HepG2 (cell line): Measurements from ENCODE around the gene ACER3. TPM values are rescaled to one million over a fixed set of nuclear protein-coding genes. Genes with fewer than 3 reads are reported as not detected.

Experiments used
- ATAC-seq: fragments of 200-7000 bp; cut with Tn5 transposase; 3 replicates; pipeline ENCODE4 v1.9.1; 2020; ENCODE audit warnings: mild to moderate bottlenecking, moderate library complexity
- BruUV-seq: library from RNA; stranded (reverse); fragments of 400-500 nt; replicated peaks from 2 replicates; lab custom pipeline; 2021; lab: Mats Ljungman, UMichigan
- CTCF ChIA-PET: fragments of 300-600 bp; formaldehyde crosslinking; extraction: SDS; loops from one replicate; lab custom pipeline; 2021; ENCODE audit warnings: low total read pairs, inconsistent platforms, low intra/inter-chr PET ratio; lab: Yijun Ruan, JAX
- POLR2A ChIA-PET: fragments of 350-600 bp; sonication (Branson Sonifier 250); formaldehyde crosslinking; loops from one replicate; lab custom pipeline; 2020; ENCODE audit warnings: antibody characterized with exemption, inconsistent platforms; lab: Yijun Ruan, JAX
- DNase-seq: peaks from one replicate; pipeline ENCODE4 v3.0.0-alpha.2; 2015; ENCODE audit warnings: low spot score
- FAIRE-seq: peaks from 3 replicates; lab custom pipeline; 2011; peaks lifted over from hg19 to GRCh38; lab: Jason Lieb, UNC
- H2AFZ ChIP-seq: one replicate; pipeline ENCODE4 v1.6.1; 2011; ENCODE audit warnings: low read length, inconsistent platforms
- H3K27ac ChIP-seq: fragments of 300-600 bp; 3 replicates; pipeline ENCODE4 v1.8.0; 2011; ENCODE audit warnings: mixed run types, mild to moderate bottlenecking, mixed read lengths, low read length, inconsistent platforms; ENCODE audit not compliant: insufficient read depth; ENCODE audit errors: extremely low read length
- H3K27me3 ChIP-seq, 2 experiments: fragments of 200-600 bp in 1 of 2; 2 replicates in 1 of 2; 3 replicates in 1 of 2; pipeline versions ENCODE4 v1.6.0 to v1.8.0; 2011; ENCODE audit warnings: low read length in 2 of 2, mild to moderate bottlenecking in 2 of 2, moderate library complexity in 2 of 2, inconsistent platforms in 1 of 2; ENCODE audit not compliant: insufficient read depth in 2 of 2, control insufficient read depth in 1 of 2
- H3K36me3 ChIP-seq, 2 experiments: fragments of 200-600 bp in 1 of 2; replicated peaks in 1 of 2; 2 replicates in 1 of 2; 3 replicates in 1 of 2; pipeline versions ENCODE4 v1.5.1 to v1.8.0; 2011; ENCODE audit warnings: low read length in 2 of 2, inconsistent platforms in 1 of 2; ENCODE audit not compliant: insufficient read depth in 2 of 2, control insufficient read depth in 1 of 2
- H3K4me1 ChIP-seq: 2 replicates; pipeline ENCODE4 v1.5.1; 2012; ENCODE audit warnings: low read length, inconsistent platforms; ENCODE audit not compliant: insufficient read depth
- H3K4me2 ChIP-seq: 2 replicates; pipeline ENCODE4 v1.6.0; 2011; ENCODE audit warnings: low read depth, low read length, inconsistent platforms
- H3K4me3 ChIP-seq, 3 experiments: fragments of 200-600 bp in 1 of 3; sonication (generic), shearing (Covaris generic) in 1 of 3; replicated peaks in 1 of 3; 2 replicates each; pipeline ENCODE4 v1.5.1; 2011 to 2016; ENCODE audit warnings: low read length in 3 of 3, inconsistent platforms in 2 of 3, low read depth in 2 of 3, mild to moderate bottlenecking in 2 of 3, control low read depth in 1 of 3, mixed read lengths in 1 of 3; ENCODE audit not compliant: insufficient read depth in 1 of 3
- H3K79me2 ChIP-seq: one replicate; pipeline ENCODE4 v1.6.1; 2011; ENCODE audit warnings: low read length, inconsistent platforms; ENCODE audit not compliant: insufficient read depth
- H3K9ac ChIP-seq: 2 replicates; pipeline ENCODE4 v1.6.0; 2011; ENCODE audit warnings: mild to moderate bottlenecking, low read depth, low read length, inconsistent platforms; ENCODE audit not compliant: insufficient read depth
- H3K9me3 ChIP-seq: 2 replicates; pipeline ENCODE4 v1.5.1; 2012; ENCODE audit warnings: mild to moderate bottlenecking, low read length
- H4K20me1 ChIP-seq: 2 replicates; pipeline ENCODE4 v1.6.0; 2011; ENCODE audit warnings: inconsistent platforms, mild to moderate bottlenecking, low read length, moderate library complexity; ENCODE audit not compliant: insufficient read depth
- IRX3 ChIP-seq: sonication (generic); formaldehyde crosslinking; IDR thresholded peaks from 2 replicates; pipeline ENCODE4 v1.8.1; 2023; ENCODE audit warnings: mild to moderate bottlenecking, low read depth, missing genetic modification reagents, borderline replicate concordance
- MIER3 ChIP-seq: IDR thresholded peaks from 2 replicates; pipeline ENCODE4 v1.6.1; 2016; ENCODE audit warnings: missing compliant biosample characterization, borderline replicate concordance
- NONO ChIP-seq, 2 experiments: fragments of 450-650 bp in 1 of 2; sonication (generic) in 1 of 2; formaldehyde crosslinking in 1 of 2; IDR thresholded peaks in 1 of 2; conservative IDR thresholded peaks in 1 of 2; 2 replicates each; pipeline versions ENCODE4 v1.6.1 to v1.8.0; 2017 to 2022; ENCODE audit warnings: mild to moderate bottlenecking in 1 of 2, missing genetic modification reagents in 1 of 2, moderate library complexity in 1 of 2
- PBX3 ChIP-seq: sonication (generic); formaldehyde crosslinking; IDR thresholded peaks from 2 replicates; pipeline ENCODE4 v1.8.1; 2023; ENCODE audit warnings: missing genetic modification reagents, inconsistent platforms, borderline replicate concordance
- RBAK ChIP-seq: sonication (generic); formaldehyde crosslinking; IDR thresholded peaks from 2 replicates; pipeline ENCODE4 v1.5.1; 2020; ENCODE audit warnings: mild to moderate bottlenecking, missing genetic modification reagents
- SAP130 ChIP-seq: IDR thresholded peaks from 2 replicates; pipeline ENCODE4 v1.6.1; 2016; ENCODE audit warnings: low read depth
- TAF1 ChIP-seq: sonication (generic); formaldehyde crosslinking; IDR thresholded peaks from 2 replicates; pipeline ENCODE4 v1.4.0; 2020; ENCODE audit warnings: missing genetic modification reagents
- TBX3 ChIP-seq: fragments of 450-650 bp; IDR thresholded peaks from 2 replicates; pipeline ENCODE4 v1.6.1; 2017; ENCODE audit warnings: antibody characterized with exemption, mild to moderate bottlenecking, inconsistent platforms, borderline replicate concordance
- ZBTB3 ChIP-seq: sonication (generic); formaldehyde crosslinking; IDR thresholded peaks from 2 replicates; pipeline ENCODE4 v1.4.0; 2020; ENCODE audit warnings: low read depth, mild to moderate bottlenecking, moderate library complexity, missing genetic modification reagents, borderline replicate concordance
- ZNF510 ChIP-seq: sonication (generic); formaldehyde crosslinking; IDR thresholded peaks from 2 replicates; pipeline ENCODE4 v1.4.0; 2020; ENCODE audit warnings: low read depth, mild to moderate bottlenecking, missing genetic modification reagents
- ZNF710 ChIP-seq: sonication (generic); formaldehyde crosslinking; IDR thresholded peaks from 2 replicates; pipeline ENCODE4 v1.5.0; 2020; ENCODE audit warnings: mild to moderate bottlenecking, missing genetic modification reagents, borderline replicate concordance
- ZNF841 ChIP-seq: sonication (generic); formaldehyde crosslinking; IDR thresholded peaks from 2 replicates; pipeline ENCODE4 v1.8.1; 2023; ENCODE audit warnings: missing genetic modification reagents, borderline replicate concordance
- WGBS: methylation state at CpG from one replicate; pipeline ENCODE4 v1.1.6; 2017; ENCODE audit warnings: low lambda C conversion rate; 5-methylcytosine and 5-hydroxymethylcytosine counted together
- in situ Hi-C: cut with HindIII; loops from 2 replicates; pipeline ENCODE4 v1.10.0; 2017; ENCODE audit warnings: low pct_unique_long_range_greater_than_20kb; ENCODE audit not compliant: extremely low pct_ligation_motif_present
- intact Hi-C: fragments of 100-400 bp; cut with micrococcal nuclease; formaldehyde crosslinking; loops from one replicate; pipeline ENCODE4 v1.10.0; 2022; ENCODE audit not compliant: unreplicated experiment
- polyA plus RNA-seq, 8 experiments: library from polyadenylated mRNA; depleted of rRNA in 3 of 8; stranded (reverse) in 7 of 8; unstranded in 1 of 8; fragments of >200 nt; fragmentation: Illumina TruSeq in 4 of 8; extraction: Trizol in 4 of 8; gene quantifications; 2 replicates each; pipeline versions ENCODE4 v1.2.1 to v1.2.3, GENCODE V29; 2011 to 2016; ENCODE audit warnings: low read depth in 4 of 8, missing spikeins in 1 of 8, mixed read lengths in 1 of 8; ENCODE audit not compliant: insufficient read depth in 1 of 8
- total RNA-seq, 5 experiments: library from RNA; depleted of rRNA; stranded (reverse); fragments of >200 nt; fragmentation: Illumina TruSeq; extraction: Trizol; gene quantifications; 2 replicates each; pipeline ENCODE4 v1.2.3, GENCODE V29; 2016; ENCODE audit warnings: low read depth in 1 of 5

The ACER3 gene
- total and polyA plus RNA-seq, 2 of the 13 experiments (the other 11 are each of a cell fraction or from before 2014, with no cell fraction given) = 6.0 to 9.8 TPM

GRCh38 chr11:77027275-77027674, 166.6 kb downstream of the ACER3 start:
- in situ Hi-C loops (loop anchor here (25.0 kb wide), 1 partner anchor 115 kb away; no protein-coding TSS in a partner anchor), intact Hi-C loops (no loop called here)
- no peak overlapping the region for H3K9ac ChIP-seq
- 92% methylated on average over 1 of the region's 1 CpG for WGBS
- no peak for ATAC-seq
- ChIA-PET CTCF (no interaction called here), POLR2A (no interaction called here)
- peaks cover 0 to 39% of the 10 kb centered on the region in 2 experiments for H3K27me3 ChIP-seq
- no peak overlapping the region for H3K27ac ChIP-seq
- H3K9me3 ChIP-seq = no peaks in the 10 kb centered on the region
- no TSS peak for BruUV-seq
- no peak overlapping the region for H2AFZ ChIP-seq
- FAIRE-seq = no peak
- no peak overlapping the region for H3K4me3 ChIP-seq
- H3K4me1 ChIP-seq = no peaks in the 10 kb centered on the region
- H3K79me2 ChIP-seq = no peaks in the 10 kb centered on the region
- no peaks in the 10 kb centered on the region for H3K36me3 ChIP-seq
- no peak overlapping the region for H3K4me2 ChIP-seq
- TF ChIP-seq IRX3 (CRISPR knock-in tag) (no peak), ZNF710 (CRISPR knock-in tag) (no peak), TBX3 (no peak)
- H4K20me1 ChIP-seq = no peaks in the 10 kb centered on the region
- no peak for DNase-seq

- intact Hi-C loops = no loop called here
- no peak for TF ChIP-seq NONO (IDR thresholded peaks at IDR 0.05)
- TF ChIP-seq NONO (CRISPR knock-in tag; conservative IDR thresholded peaks at IDR 0.05) = no peak
- TF ChIP-seq SAP130 (CRISPR knock-in tag) = no peak
- TF ChIP-seq MIER3 = no peak
- no peak for TF ChIP-seq ZBTB3 (CRISPR knock-in tag)
- TF ChIP-seq PBX3 (CRISPR knock-in tag) = no peak
- no peak for TF ChIP-seq TAF1 (CRISPR knock-in tag)
- TF ChIP-seq RBAK (CRISPR knock-in tag) = no peak
- no peak for TF ChIP-seq ZNF510 (CRISPR knock-in tag)
- no peak for TF ChIP-seq ZNF841 (CRISPR knock-in tag)
- no peak overlapping the region for H3K9ac ChIP-seq
Measured at GRCh38 chr11:77029829-77030228, 169.1 kb downstream of the ACER3 start.

More at GRCh38 chr11:77029829-77030228, 169.1 kb downstream of the ACER3 start:
- POLR2A ChIA-PET = no interaction called here
- Histone ChIP-seq H3K4me3 (no peak overlapping the region), H3K4me2 (no peak overlapping the region), H3K36me3 (no peaks in the 10 kb centered on the region), H2AFZ (no peak overlapping the region), H3K4me1 (no peaks in the 10 kb centered on the region), H3K27ac (no peak overlapping the region), H3K9me3 (no peaks in the 10 kb centered on the region), H3K27me3 (peaks cover 1 to 47% of the 10 kb centered on the region in 2 experiments), H4K20me1 (no peaks in the 10 kb centered on the region), H3K79me2 (no peaks in the 10 kb centered on the region)
- FAIRE-seq (no peak), ATAC-seq (no peak), DNase-seq (no peak)
- WGBS = 0% methylated on average over 6 of the region's 7 CpGs
- in situ Hi-C loops = loop anchor here (25.0 kb wide), 1 partner anchor 118 kb away; no protein-coding TSS in a partner anchor
- no TSS peak for BruUV-seq
- CTCF ChIA-PET = no interaction called here
